A673 (cell line): ENCODE measurements around the gene CYP1A1. TPM values are rescaled to one million over a fixed set of nuclear protein-coding genes. Genes with fewer than 3 reads are reported as not detected.
"Not testable (repeated sequence)": the region's sequence is repeated elsewhere in the genome, so short reads cannot be mapped to it uniquely, and the experiment has no call there.

ENCODE experiments used
- BruUV-seq: library from RNA; stranded (reverse); fragments of 400-500 nt; replicated peaks from 2 replicates; lab custom pipeline; 2021; lab: Mats Ljungman, UMichigan
- CTCF ChIA-PET: fragments of 300-600 bp; sonication (Branson Sonifier 250); formaldehyde crosslinking; loops from one replicate; lab custom pipeline; 2022; ENCODE audit warnings: antibody characterized with exemption; lab: Charles Lee
- POLR2A ChIA-PET: fragments of 300-600 bp; sonication (Branson Sonifier 250); formaldehyde crosslinking; loops from one replicate; lab custom pipeline; 2022; ENCODE audit warnings: antibody characterized with exemption; ENCODE audit not compliant: low non-redundant PET; lab: Charles Lee
- DNase-seq: peaks from one replicate; pipeline ENCODE4 v3.0.0-alpha.2; 2015; ENCODE audit warnings: low spot score
- H3K27ac ChIP-seq: fragments of 200-600 bp; sonication (generic); 2 replicates; pipeline ENCODE4 v1.5.1; 2016; ENCODE audit warnings: mixed run types, low read depth, mild to moderate bottlenecking, mixed read lengths, antibody characterized with exemption, low read length; ENCODE audit not compliant: poor library complexity, severe bottlenecking
- H3K27me3 ChIP-seq: fragments of 200-600 bp; sonication (generic); replicated peaks from 2 replicates; pipeline ENCODE4 v1.6.1; 2017; ENCODE audit warnings: mixed run types, low read depth, mild to moderate bottlenecking, mixed read lengths, antibody characterized with exemption, low read length; ENCODE audit not compliant: insufficient read depth, poor library complexity
- H3K36me3 ChIP-seq: fragments of 200-600 bp; sonication (generic); 2 replicates; pipeline ENCODE4 v1.6.1; 2016; ENCODE audit warnings: mixed run types, mild to moderate bottlenecking, mixed read lengths, antibody characterized with exemption, low read length; ENCODE audit not compliant: insufficient read depth, poor library complexity, severe bottlenecking
- H3K4me1 ChIP-seq: fragments of 200-600 bp; sonication (generic); 2 replicates; pipeline ENCODE4 v1.6.1; 2017; ENCODE audit warnings: mixed run types, mild to moderate bottlenecking, mixed read lengths, antibody characterized with exemption, low read length; ENCODE audit not compliant: insufficient read depth, poor library complexity, severe bottlenecking
- H3K4me3 ChIP-seq: fragments of 200-600 bp; sonication (generic); 2 replicates; pipeline ENCODE4 v1.5.1; 2016; ENCODE audit warnings: low read depth, mixed run types, mild to moderate bottlenecking, mixed read lengths, low read length; ENCODE audit not compliant: poor library complexity, severe bottlenecking
- H3K9me3 ChIP-seq: fragments of 200-600 bp; sonication (generic); 2 replicates; pipeline ENCODE4 v1.6.1; 2016; ENCODE audit warnings: mixed run types, low read depth, mild to moderate bottlenecking, mixed read lengths, antibody characterized with exemption, low read length; ENCODE audit not compliant: poor library complexity, severe bottlenecking
- CTCF ChIP-seq: fragments of 300-800, 200-600 bp; sonication (generic); conservative IDR thresholded peaks from 2 replicates; pipeline ENCODE4 v1.5.1; 2017; ENCODE audit warnings: low read depth, mild to moderate bottlenecking, antibody characterized with exemption, low read length, moderate library complexity, mixed read lengths
- EZH2 ChIP-seq: fragments of 200-600 bp; sonication (generic); IDR thresholded peaks from 2 replicates; pipeline ENCODE4 v1.6.1; 2017; ENCODE audit warnings: borderline replicate concordance, low read depth, mild to moderate bottlenecking, mixed read lengths, antibody characterized with exemption, low read length; ENCODE audit not compliant: poor library complexity, severe bottlenecking
- intact Hi-C: fragments of 100-400 bp; cut with micrococcal nuclease; formaldehyde crosslinking; loops from one replicate; pipeline ENCODE4 v1.10.0; 2022; ENCODE audit not compliant: unreplicated experiment
- total RNA-seq: library from RNA; stranded (reverse); gene quantifications from 2 replicates; pipeline ENCODE4 v1.2.3, GENCODE V29; 2021

The CYP1A1 gene
- total RNA-seq, 1 experiment from 2014 or later, result 0.62 TPM

GRCh38 chr15:74742422-74742821 is 17.1 kb upstream of the CYP1A1 start:
- Histone ChIP-seq H3K27me3 (no peaks in the 10 kb centered on the region), H3K36me3 (no peaks in the 10 kb centered on the region), H3K4me1 (no peaks in the 10 kb centered on the region), H3K4me3 (no peak overlapping the region), H3K27ac (no peak overlapping the region), H3K9me3 (peaks cover 5% of the 10 kb centered on the region)
- no TSS peak for BruUV-seq
- POLR2A ChIA-PET, result interaction anchor here (0.7 kb wide), 1 partner anchor 27 kb away, joined by 10 read pairs; no protein-coding TSS in a partner anchor
- no peak for DNase-seq
- intact Hi-C loops, result no loop called here
- CTCF ChIA-PET, result interaction anchor here (0.6 kb wide), 1 partner anchor 1095 kb away, joined by 3 read pairs; no protein-coding TSS in a partner anchor
- TF ChIP-seq EZH2, result no peak

- BruUV-seq, CTCF ChIA-PET, H3K36me3 ChIP-seq, intact Hi-C loops, H3K4me3 ChIP-seq, POLR2A ChIA-PET, H3K27ac ChIP-seq, H3K27me3 ChIP-seq, H3K9me3 ChIP-seq, H3K4me1 ChIP-seq: not testable (repeated sequence)
- DNase-seq, result peak; percentile 25
Measured at GRCh38 chr15:74738239-74738638, 12.9 kb upstream of the CYP1A1 start.

GRCh38 chr15:74735305-74735704 is 10.0 kb upstream of the CYP1A1 start:
- no peaks in the 10 kb centered on the region for H3K36me3 ChIP-seq
- intact Hi-C loops, result no loop called here
- no peak overlapping the region for H3K27ac ChIP-seq
- BruUV-seq, result no TSS peak
- ChIA-PET CTCF (no interaction called here), POLR2A (no interaction called here)
- H3K9me3 ChIP-seq, result peaks cover 6% of the 10 kb centered on the region
- peaks cover 9% of the 10 kb centered on the region for H3K27me3 ChIP-seq
- no peaks in the 10 kb centered on the region for H3K4me1 ChIP-seq
- TF ChIP-seq EZH2 (no peak), CTCF (no peak)
- H3K4me3 ChIP-seq, result no peak overlapping the region
- DNase-seq, result no peak

GRCh38 chr15:74733269-74733668 is 7.9 kb upstream of the CYP1A1 start:
- no peak for TF ChIP-seq CTCF
- no peak for TF ChIP-seq EZH2
- Histone ChIP-seq H3K4me1 (no peaks in the 10 kb centered on the region), H3K27me3 (peaks cover 9% of the 10 kb centered on the region), H3K4me3 (no peak overlapping the region), H3K27ac (no peak overlapping the region), H3K36me3 (no peaks in the 10 kb centered on the region), H3K9me3 (peaks cover 6% of the 10 kb centered on the region)
- POLR2A ChIA-PET, result no interaction called here
- no peak for DNase-seq
- no TSS peak for BruUV-seq
- intact Hi-C loops, result no loop called here
- CTCF ChIA-PET, result no interaction called here
